Lower leg skin (tissue), 3 donors: ENCODE results near the gene C1QL4.

Experiments used
- POLR2A ChIP-seq, 2 donors: fragments of 450-650 bp; IDR thresholded peaks; one replicate each; pipeline ENCODE4 v1.6.1; 2016 to 2017; ENCODE audit warnings: antibody characterized with exemption in 2 of 2, mild to moderate bottlenecking in 1 of 2, moderate library complexity in 1 of 2
- TF ChIP-seq, protein P1 (sequence below), 3 donors: fragments of 450-650 bp; IDR thresholded peaks; one replicate each; pipeline ENCODE4 v1.5.1; 2016; ENCODE audit warnings: antibody characterized with exemption in 3 of 3, mild to moderate bottlenecking in 3 of 3, moderate library complexity in 2 of 3

- TF ChIP-seq, protein P1, sequence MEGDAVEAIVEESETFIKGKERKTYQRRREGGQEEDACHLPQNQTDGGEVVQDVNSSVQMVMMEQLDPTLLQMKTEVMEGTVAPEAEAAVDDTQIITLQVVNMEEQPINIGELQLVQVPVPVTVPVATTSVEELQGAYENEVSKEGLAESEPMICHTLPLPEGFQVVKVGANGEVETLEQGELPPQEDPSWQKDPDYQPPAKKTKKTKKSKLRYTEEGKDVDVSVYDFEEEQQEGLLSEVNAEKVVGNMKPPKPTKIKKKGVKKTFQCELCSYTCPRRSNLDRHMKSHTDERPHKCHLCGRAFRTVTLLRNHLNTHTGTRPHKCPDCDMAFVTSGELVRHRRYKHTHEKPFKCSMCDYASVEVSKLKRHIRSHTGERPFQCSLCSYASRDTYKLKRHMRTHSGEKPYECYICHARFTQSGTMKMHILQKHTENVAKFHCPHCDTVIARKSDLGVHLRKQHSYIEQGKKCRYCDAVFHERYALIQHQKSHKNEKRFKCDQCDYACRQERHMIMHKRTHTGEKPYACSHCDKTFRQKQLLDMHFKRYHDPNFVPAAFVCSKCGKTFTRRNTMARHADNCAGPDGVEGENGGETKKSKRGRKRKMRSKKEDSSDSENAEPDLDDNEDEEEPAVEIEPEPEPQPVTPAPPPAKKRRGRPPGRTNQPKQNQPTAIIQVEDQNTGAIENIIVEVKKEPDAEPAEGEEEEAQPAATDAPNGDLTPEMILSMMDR (IDR thresholded peaks at IDR 0.05), result no peak
- no peak for TF ChIP-seq POLR2A (IDR thresholded peaks at IDR 0.05)
Observed at GRCh38 chr12:49367381-49368239, 30.6 kb upstream of the C1QL4 start, which contains the start of gene SPATS2.
